Cerebellar nuclear complex (tissue), 1 donor: ENCODE data around the gene FBXL13.
"Not testable (repeated sequence)": the region's sequence is repeated elsewhere in the genome, so short reads cannot be mapped to it uniquely, and the experiment has no call there.

Experiments
- DNase-seq, 2 experiments: peaks; one replicate each; lab custom pipeline; 2025; lab: John Stamatoyannopoulos, UW

The FBXL13 gene

DNA sequence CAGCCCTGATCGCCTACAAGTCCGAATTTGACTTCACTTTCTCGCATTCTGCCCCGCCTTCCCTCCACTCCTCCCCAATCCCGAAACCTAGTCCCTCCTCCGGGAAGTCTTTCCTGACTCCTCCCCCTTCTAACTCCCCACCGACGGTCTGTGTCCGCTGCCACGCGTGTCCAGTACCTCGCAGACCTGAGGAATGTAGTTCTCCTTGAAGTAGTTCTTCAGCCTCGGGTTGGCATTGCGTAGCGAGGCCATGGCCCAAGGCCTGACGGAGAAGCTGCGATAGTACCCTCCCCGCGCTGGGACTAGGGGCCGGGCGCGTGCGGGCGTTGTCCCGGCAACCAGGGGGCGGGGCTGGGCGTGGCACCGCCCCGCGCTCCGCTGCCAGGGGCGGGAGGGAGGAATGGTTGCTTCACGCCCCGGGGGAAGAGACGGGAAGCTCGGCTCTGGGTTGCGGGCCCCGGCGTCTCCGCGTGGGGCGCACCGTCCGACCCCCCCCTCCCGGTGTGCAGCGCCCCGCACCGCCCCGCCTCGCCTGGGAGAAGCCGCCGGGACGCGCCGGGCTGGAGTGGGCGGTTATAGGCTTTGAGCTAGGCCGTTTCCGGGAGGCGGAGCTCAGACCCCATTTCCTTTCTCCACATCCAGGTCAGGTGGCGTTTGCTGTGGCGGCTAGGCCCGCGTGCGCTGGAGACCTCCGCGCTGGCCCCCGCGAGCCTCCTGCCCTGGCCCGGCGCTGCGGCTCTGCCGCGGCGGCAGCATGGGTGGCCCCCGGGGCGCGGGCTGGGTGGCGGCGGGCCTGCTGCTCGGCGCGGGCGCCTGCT lies at the start of gene FBXL13, which contains the start of gene ARMC10:
TSS of gene FBXL13 (minus strand) at position 278 of the 818 bp plus-strand sequence.
TSS of gene ARMC10 (plus strand) at position 622 of the 818 bp plus-strand sequence. CDS start at position 755, 133 bp downstream.
- DNase-seq, result peak; percentile 24 to 72

DNA sequence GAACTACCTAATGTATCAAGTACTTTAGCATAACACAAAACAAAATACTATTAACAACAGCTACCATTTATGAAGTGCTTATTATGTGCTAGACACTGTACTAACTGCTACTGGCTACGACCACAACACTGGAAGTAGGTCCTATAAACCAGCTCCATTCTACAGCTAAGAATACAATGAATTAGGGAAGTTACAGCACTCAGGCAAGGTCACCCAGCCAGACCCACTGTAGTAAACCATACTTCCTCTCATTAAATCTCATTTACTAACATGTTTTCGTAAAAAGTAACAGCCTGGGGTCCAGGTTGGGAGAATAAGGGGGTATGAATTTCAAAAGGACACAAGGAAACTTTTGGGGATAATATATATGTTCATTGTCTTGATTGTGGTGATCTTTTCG lies 48.9 kb upstream of the FBXL13 start:
- DNase-seq, result no peak

DNA sequence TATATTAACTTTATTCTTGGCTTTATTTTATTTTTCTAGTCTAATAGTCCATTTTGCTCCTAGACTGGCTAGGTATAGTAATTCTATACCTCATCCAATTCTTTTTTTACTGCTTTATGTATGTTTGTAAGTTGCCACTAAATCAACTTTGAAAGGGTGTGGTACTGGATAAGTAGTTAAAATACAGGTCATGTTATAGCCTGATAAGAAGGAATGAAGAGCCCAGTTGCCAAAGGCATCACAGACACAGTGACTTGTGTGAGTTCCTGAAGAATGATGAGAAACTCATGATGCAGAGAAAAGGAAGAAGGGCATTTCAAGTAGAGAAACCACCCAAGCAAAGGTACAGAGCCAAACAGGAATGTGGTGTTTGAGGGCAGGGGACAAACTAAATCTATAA lies 47.0 kb upstream of the FBXL13 start:
- no peak for DNase-seq

DNA sequence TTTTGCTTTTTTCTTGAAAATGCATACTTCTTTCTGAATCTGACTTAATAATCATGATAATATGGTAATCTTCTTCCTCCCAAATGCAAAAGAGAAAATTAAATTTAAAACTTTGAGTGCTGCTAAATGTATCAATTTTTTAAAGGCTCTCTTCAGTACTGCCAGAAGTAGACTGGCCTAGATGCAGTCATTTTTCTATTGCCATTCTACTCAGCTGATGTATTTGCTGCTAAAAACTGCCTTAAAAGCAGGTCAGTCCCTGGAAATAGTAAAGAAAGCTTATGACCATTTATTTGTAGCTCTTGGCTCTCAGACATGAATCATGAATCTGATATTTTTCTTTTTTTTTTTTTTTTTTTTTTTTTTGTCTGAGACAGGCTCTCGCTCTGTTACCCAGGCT lies 45.8 kb upstream of the FBXL13 start:
- no peak for DNase-seq

DNA sequence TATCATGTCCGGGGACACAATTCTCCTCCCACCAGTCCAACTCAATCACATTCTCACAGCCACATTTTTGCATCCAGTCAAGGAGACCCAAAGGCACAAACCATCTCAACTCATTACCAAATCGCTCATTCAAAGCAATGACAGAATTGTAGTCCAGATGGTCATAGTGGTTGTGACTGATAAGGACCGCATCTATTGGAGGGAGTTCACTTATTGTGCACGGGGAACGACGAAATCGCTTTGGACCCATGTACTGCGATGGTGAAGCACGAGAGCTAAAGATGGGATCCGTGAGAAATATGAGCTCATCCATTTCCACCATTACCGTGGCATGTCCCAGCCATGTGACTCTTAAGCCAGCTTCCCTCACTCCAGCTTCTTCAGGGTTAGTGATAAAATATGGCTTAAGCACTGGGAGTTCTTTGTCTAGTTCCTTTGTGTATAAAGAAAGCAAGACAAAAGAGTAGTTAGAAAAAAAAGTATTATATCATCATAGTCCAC lies 45.2 kb upstream of the FBXL13 start:
- no peak for DNase-seq

DNA sequence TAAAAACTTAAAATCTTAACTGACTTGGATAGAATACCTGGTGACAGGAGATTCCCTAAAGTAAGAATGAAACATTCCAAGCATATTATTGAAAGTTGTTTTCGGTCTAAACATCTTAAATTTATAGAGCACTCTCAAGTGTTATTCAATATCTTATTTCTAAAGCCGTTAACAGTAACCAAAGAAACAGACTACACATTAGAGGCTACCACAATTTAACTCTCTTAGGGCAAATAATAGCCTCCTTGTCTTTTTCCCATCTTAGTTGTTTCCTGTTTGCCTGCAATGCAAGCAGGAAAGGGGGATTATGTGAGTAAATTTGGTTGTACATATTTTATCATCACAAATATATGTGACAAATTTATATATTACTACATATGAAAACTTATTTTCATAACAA lies 42.9 kb upstream of the FBXL13 start:
- DNase-seq, result no peak

DNA sequence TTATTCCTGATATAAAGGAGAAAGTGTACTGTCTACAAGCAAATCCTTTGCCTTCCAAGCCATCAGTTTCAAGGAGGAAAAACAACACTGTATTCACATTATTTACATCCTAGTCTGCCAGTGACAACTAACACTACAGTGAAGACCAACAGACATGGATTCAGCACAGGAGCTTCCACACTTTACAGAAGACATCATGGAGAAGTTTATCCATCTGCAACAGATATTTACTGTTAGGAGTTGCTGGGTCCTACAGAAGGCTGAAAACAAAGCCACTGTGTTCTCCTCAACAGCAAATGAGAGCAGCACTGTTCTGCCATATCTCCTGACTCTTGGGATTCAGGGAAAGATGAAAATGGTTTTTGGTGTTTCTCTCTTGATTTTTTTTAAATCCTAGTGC lies 42.4 kb upstream of the FBXL13 start:
- DNase-seq, result no peak

DNA sequence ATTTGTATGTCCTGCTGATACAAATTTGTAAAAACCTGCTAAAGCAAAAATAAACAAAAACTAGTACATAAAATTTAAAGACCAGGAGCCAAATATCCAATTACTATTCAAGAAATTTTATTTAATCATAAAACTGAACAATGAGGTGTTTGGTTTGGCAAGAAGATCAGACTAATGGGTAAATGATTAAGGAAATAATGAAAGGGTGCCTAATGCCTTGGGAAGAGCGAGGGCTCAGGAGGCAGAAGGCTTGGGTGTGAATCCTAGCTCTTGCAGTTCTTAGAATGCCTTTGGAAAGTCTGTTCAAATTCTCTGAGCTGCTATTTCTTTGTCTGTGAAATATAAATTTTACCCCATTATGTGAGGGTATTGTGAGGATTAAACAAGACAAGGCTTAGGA lies 41.9 kb upstream of the FBXL13 start:
- DNase-seq, result no peak

DNA sequence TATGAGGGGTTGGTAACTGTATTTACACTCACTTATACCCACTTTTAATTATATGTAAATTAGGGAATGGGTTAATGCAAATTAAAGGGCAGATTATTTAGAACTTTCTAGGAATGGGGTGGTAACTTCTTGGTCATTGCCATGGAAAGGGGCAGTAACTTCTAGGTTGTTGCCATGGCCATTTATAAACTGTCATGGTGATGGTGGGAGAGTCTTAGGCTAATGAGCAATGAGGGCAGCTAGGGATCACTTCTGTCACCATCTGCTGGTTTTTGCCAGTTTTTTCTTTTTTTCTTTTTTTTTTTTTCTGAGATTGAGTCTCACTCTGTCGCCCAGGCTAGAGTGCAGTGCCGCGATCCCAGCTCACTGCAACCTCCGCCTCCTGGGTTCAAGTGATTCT lies 41.2 kb upstream of the FBXL13 start:
- DNase-seq, result no peak

DNA sequence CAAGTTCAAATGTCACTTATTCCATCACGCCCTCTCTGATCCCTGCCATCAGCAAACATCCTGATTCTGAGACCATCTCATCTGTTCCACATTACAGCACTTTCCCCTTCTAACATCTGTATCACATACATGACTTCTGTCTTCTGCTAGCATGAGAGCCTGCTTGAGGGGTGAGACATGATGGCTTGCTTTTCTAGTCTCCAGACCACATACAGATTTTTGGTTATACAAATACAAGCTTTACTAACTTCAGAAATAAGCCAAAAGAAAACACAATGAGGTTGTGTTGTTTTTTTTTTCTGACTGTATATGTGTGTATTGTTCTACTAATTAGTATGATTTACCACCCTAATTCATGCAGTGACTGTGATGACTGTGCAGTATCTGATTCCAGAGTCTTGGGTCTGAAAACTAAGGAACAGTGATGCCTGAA lies 40.0 kb upstream of the FBXL13 start:
- no peak for DNase-seq

DNA sequence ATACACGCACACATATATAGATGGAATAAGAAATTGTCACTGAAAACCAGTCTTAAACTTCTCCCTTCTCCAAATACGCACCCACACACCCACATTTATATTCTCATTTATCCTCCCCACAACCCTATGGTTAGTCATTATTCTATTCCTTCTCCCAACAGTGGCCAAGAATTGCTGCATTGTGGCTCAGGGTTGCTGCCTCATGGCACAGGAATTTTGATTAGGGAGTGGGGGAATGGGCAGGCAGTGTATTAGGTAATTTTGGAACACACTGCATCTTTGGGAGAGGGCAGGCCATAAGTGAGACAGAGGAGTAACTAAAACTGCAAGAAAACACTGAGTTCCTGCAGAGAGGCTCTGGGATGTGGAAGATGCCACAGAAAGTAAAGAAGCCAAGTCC lies 38.6 kb upstream of the FBXL13 start:
- DNase-seq, result no peak

DNA sequence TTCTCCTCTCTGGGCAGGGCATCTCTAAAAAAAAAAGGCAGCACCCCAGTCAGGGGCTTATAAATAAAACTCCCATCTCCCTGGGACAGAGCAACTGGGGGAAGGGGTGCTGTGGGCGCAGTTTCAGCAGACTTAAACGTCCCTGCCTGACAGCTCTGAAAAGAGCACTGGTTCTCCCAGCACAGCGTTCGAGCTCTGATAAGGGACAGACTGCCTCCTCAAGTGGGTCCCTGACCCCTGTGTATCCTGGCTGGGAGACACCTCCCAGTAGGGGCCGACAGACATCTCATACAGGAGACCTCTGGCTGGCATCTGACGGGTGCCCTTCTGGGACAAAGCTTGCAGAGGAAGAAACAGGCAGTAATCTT lies 32.1 kb upstream of the FBXL13 start:
- DNase-seq, result not testable (repeated sequence)

DNA sequence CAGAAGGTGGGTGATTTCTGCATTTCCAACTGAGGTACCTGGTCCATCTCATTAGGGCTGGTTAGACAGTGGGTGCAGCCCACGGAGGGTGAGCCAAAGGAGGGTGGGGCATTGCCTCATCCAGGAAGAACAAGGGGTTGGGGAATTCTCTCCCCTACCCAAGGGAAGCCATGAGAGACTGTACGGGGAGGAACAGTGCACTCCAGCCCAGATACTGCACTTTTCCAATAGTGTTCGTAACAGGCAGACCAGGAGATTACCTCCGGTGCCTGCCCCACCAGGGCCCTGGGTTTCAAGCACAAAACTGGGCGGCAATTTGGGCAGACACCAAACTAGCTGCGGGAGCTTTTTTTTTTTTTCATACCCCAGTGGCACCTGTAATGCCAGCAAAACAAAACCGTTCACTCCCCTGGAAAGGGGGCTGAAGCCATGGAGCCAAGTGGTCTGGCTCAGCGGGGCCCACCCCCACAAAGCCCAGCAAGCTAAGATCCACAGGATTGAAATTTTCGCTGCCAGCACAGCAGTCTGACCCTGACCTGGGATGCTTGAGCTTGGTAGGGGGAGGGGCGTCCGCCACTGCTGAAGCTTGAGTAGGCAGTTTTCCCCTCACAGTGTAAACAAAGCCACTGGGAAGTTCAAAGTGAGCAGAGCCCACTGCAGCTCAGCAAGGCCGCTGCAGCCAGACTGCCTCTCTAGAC lies 31.6 kb upstream of the FBXL13 start:
- no peak for DNase-seq

DNA sequence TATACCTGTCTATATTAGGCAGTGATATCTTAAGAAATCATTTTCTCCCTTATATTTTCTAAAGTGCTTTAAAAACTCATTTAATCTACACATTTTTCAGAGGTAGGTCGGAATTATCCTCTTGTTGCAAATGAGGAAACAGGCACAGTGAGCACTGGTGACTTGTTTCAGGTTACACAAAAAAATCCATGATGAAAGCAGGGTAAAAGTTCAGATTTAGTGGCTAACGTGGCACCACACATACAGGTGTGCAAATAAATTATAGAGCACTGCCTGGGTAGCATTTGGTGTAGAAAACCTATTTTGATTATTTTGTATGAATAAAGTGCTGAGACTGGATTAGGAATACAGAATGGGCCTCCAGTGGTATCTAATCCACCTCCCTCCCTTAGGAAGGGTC lies 26.9 kb upstream of the FBXL13 start:
- no peak for DNase-seq

DNA sequence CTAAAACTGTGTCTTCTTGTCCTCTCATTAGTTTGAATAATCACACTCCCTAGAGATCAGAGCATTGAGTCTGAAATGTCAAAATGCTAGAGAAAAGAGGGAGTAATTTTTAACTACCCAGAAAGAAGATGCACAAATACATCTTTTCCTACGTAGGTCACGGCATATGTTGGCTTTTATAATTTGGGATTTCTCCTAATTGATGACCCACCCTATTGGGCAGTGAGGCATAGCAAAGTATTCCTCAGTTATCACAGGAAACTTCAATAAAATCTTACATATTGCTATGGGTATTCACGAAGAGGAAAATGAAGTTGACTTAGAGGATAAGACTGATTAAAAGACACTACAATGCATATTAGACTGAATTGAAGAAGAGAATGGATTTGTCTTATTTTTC lies 25.8 kb upstream of the FBXL13 start:
- DNase-seq, result no peak

DNA sequence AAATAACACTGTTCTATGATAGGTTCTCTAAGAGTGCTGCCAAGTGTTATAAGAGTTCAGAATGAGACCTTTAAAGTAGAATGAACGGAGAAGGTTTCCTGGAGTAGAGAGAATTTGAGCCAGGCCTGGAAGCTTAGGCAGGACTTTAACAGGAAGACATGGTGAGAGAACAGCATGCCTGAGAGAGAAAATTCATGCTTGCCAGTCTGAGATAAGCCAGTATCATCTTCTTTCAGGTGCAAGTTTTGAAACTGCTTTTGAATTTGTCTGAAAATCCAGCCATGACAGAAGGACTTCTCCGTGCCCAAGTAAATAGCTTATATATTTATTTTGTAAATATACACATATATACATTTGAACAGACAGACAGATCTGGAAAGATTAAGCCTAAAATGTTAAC lies 22.4 kb upstream of the FBXL13 start:
- no peak for DNase-seq

DNA sequence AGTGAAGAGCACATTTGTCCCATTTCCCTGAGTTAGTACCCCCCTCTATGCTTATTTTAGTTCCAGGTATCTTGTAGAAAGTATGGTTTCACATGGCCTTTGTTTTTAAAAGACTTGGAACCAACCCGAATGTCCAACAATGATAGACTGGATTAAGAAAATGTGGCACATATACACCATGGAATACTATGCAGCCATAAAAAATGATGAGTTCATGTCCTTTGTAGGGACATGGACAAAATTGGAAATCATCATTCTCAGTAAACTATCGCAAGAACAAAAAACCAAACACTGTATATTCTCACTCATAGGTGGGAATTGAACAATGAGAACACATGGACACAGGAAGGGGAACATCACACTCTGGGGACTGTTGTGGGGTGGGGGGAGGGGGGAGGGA lies 21.0 kb upstream of the FBXL13 start:
- DNase-seq, result not testable (repeated sequence)

DNA sequence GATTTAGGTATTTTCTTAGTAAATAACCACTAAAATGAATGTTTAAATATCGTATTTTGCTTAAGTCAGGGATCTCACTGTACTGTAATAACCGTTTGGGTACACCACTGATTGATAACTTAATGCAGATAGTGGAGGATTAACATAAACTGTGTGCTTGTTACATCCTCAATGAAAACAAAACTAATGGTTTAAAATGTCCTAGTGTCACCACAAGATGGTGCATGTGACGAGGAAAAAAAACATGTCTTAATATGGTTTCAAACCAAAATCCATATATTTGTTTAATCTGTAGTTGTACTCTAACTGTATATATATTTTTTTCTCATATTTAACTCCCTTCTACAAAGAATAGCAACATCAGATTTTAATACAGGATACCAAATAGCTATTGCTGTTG lies 19.5 kb upstream of the FBXL13 start:
- DNase-seq, result no peak

DNA sequence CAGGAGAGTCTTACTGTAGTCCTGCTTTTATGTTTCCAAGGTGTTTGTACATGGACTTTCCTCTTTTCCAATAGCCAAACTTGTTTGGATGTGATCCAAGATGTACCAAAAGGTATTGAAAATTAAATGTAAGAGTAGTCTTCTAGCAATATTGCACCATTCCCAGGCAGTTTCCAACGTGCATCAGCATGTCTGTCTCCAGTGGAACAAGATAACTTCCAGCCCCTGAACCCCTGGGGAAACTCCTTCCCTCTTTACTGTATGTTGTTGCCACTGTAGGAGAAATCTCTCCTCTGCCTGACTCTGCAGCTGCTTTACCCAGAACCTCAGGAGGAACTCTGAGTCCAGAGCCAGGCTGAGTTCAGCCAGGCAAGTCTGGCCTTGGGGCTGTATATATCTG lies 18.8 kb upstream of the FBXL13 start:
- no peak for DNase-seq

DNA sequence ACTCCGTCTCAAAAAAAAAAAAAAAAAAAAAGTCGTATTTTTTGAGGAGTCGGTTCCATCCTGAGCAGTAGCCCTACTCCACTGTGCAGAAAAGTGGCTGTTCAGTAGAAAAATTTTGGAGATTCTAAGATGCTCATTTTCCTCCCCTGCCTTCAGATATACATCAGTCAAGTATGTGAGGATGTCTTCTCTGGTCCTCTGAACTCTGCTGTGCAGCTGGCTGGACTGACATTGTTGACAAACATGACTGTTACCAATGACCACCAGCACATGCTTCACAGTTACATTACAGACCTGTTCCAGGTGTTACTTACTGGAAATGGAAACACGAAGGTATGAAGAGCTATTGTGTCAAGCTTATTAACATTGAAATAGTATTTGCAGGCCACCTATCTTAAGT lies 17.7 kb upstream of the FBXL13 start:
- not testable (repeated sequence) for DNase-seq

DNA sequence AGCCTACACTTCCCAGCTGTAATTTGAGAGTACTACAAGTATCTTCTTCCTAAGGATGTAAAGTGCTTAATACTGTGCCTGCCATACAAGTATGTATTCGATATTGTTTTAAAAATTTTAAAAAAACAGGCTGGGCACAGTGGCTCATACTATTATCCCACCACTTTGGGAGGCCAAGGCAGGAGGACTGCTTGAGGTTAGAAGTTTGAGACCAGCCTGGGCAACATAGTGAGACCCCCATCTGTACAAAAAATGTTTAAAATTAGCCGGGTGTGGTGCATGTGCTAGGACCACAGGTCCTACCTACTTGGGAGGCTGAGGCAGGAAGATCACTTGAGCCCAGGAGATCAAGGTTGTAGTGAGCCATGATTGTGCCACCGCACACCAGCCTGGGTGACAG lies 8.6 kb upstream of the FBXL13 start:
- no peak for DNase-seq

DNA sequence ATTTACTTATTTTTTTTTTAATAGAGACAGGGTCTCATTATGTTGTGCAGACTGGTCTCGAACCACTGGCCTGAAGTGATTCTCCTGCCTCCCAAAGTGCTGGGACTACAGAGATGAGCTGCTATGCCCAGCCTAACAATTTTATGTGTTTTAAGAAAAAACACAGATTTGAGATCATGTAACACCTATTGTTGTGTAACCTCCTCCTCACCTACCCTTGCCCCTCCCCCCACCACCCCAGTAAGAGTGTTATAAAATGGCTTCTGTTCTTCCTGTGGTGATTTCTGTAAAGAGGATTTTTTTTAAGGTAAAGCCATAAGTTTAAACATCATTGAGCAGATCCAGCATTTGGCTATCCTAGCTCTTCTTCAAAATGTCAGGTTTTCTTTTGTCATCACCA lies 7.9 kb upstream of the FBXL13 start:
- no peak for DNase-seq

DNA sequence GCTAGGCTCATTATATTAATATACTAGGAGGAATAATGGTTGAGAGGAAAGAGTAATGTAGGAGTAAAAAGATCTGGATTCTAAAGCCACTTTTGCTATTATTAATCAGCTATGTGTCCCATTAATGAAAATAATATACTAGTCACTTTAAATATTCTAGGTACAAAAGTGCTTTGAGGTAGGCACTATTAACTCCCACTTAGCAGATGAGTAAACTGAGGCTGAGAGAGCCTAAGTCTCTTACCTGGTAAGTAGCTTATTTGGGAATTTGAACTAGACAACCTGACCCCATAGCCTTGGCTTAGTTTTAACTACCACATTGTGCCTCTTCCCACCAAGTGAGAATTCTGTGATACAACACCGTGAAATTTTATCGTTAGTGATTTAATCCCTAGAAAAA lies 6.3 kb upstream of the FBXL13 start:
- no peak for DNase-seq
